GOT3 (cell line): ENCODE results near the gene GOLGA3.
"Not testable (repeated sequence)": the region's sequence is repeated elsewhere in the genome, so short reads cannot be mapped to it uniquely, and the experiment has no call there.

Source experiments
- DNase-seq: peaks from one replicate; lab custom pipeline; 2025; ENCODE audit warnings: mixed read lengths; lab: John Stamatoyannopoulos, UW

Gene GOLGA3

DNA sequence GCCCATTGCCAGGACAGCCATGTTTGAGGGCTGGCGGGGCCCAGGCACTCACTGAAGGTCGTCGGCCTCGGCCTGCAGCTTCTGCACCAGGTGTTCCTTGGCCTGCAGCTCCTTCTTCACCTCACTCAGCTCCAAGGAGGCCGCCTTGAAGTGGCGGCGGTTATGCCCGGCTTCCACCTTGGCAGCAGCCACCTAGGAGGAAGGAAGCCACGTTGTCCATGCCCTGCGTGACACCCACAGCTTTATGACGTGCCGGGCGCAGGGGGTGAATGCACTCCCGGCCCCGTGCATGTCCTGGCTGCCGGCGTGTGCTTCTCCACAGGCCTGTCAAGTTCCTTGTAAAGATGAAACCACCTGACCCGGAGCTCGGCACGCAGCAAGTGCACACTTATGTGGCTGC is 51.1 kb downstream of the GOLGA3 start:
- DNase-seq: no peak

DNA sequence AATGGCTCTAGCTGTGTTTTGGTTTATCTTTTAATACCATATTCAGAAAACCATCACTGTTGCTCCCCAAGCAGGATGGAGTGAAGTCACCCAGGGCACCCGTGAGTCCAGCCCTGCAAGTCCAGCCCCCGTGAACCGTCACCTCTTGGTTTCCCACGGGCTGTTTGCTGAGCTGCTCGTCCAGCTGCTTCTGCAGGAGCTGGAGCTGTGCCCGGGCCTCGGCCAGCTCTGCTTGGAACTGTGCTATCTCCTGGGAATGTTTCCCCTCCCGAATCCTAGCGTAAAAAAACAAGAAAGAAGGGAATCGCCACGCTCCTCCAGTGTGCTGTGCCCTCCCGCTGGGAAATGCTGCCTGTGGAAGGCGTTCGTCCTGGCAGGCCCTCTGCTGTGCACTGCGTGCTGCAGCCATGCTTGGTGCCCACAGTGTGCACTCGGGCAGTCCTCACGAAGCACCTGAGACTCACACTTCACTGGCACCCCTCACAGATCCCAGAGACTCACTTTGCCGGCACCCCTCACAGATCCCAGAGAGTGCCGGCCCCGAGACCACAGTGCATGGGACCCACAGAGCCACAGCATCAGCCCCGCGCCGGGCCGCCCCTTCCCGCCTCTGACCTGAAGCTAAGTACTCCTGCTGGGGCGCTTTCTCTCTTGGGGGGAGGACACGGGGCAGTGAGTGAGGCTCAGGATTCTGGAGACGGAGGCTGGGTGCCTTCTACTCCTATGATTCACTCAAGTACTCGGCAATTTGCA is 51.7 kb downstream of the GOLGA3 start:
- DNase-seq: no peak

DNA sequence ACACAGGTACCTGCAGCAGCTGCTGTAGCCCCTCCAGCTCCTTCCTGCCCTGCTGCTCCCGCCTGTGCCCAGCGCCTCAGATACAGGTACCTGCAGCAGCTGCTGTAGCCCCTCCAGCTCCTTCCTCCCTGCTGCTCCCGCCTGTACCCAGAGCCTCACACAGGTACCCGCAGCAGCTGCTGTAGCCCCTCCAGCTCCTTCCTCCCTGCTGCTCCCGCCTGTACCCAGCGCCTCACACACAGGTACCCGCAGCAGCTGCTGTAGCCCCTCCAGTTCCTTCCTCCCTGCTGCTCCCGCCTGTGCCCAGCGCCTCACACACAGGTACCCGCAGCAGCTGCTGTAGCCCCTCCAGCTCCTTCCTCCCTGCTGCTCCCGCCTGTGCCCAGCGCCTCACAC is 52.4 kb downstream of the GOLGA3 start:
- not testable (repeated sequence) for DNase-seq

DNA sequence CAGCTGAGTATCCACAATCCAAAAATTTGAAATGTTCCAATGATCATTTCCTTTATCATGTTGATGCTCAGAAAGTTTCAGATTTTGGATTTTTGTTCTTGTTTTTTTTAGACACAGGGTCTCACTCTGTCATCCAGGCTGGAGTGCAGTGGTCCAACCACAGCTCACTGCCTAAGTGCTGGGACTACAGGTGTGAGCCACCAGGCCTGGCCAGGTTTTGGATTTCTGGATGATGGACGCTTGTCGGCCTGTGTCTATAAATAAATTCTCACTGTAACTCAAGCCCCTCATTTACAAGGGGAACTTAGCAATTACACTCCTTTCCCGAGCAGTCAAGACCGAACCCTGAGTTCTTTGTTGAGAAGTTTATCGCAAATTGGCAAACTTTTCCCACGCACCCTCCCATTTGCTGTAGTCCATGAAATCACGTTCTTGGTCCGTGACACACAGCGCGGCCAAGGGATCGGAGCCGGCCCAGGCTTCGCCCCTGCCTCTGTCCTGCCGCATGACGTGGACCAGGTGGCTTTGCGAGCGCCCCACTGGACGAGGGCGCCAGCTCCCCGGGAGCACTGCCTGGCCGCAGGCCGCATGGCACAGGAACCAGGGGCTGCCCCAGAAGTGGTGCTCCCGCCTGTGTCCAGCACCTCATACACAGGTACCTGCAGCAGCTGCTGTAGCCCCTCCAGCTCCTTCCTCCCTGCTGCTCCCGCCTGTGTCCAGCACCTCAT is 53.0 kb downstream of the GOLGA3 start:
- no peak for DNase-seq

DNA sequence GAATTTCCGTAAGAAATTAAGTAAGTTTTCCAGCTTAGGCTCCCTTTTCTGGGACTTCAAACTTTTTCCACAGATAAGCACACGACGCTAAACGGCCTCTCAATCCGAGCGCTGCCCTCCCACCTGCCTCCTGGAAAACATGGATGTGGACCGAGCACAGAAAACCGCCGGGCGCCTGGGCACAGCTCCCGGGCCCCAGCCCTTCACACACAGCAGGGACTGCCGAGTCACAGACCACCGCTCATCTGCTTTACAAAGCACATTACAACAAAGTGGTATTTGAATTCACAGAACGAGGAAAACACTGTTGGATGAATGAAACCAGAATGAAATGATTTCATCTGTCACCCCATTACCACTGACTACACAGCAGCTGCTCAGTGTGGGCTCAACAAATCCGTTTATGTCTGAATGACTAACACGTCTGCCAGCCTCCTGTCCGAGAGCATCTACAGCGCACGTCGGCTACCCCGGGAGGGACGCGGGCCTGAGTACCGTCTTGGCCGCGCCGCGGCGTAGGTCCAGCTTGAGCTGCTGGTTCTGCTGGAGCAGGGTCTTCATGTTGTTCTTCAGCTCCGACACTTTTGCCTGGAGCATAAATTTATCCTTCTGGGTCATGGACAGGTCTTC is 53.9 kb downstream of the GOLGA3 start:
- DNase-seq: no peak

DNA sequence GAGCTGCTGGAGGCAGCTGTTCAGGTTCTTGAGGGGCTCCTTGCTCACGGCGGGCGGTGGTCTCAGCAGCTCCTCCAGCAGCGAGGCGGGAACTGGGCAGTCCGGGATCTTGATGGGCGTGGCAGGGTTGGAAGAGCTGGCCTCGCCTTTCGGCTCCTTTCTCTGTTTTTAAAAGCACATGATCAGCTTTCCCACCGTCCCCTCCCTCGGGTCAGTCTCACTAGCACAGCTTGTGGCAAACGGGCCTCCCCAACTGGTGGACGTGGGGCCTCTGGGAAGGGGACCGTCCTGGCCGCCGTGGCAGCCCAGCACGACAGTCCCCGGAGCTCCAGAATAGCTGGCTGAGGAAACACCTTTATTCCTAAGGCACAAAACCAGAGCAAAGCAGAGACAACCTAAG is 54.5 kb downstream of the GOLGA3 start:
- DNase-seq: no peak

DNA sequence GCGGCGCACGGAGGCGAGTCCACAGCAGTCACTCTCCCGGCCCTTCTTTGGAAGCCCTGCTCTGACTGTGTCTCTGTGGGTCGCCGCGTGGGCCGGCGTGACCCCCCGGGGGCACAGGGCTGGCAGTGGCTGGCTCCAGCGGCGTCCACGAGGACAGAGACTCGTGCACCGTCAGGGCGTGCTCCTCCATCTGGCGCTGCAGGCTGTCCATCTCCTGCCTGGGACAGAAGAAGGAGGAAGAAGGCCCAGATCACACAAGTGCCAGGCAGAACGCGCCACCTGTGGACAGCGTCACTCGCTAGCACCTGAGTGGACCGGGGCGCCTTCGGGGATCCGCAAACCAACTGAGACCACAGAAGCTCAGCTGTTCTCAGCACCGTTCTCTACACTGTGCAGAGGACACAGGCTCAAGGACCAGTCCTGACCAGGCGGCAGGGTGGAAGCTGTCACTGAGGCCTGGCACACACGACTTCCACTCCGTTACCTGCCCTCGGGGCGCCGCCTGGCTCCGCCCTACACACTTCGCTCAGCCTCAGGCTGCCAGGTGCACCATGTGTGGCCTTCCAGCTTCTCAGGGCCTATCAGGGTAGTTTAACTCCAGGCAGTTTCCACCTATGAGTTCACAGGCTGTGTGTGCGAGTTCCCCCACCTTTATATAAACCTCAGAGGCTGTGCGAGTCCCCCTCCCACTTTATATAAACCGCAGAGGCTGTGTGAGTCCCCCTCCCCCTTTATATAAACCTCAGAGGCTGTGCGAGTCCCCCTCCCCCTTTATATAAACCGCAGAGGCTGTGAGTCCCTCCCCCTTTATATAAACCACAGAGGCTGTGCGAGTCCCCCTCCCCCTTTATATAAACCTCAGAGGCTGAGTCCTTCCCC is 55.4 kb downstream of the GOLGA3 start:
- DNase-seq: no peak

DNA sequence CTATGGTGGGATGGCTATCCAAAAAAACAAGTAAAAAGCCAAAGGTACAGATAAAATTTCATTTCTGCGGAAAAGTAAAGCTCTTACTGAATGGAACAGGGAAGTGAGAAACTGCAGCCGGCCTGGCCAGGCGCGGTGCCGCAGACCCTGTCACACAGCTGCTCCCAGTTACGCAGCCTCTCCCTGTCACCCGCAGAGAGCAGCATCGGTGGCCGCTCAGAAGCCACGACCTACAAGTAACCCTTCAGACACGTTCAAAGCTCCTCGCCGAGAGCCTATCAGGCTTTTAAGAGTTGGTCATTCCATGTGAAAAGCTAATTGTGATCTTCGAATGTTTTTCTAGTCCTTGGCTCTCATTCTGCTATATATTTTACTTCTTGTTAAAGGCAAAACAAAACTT is 56.1 kb downstream of the GOLGA3 start:
- no peak for DNase-seq

DNA sequence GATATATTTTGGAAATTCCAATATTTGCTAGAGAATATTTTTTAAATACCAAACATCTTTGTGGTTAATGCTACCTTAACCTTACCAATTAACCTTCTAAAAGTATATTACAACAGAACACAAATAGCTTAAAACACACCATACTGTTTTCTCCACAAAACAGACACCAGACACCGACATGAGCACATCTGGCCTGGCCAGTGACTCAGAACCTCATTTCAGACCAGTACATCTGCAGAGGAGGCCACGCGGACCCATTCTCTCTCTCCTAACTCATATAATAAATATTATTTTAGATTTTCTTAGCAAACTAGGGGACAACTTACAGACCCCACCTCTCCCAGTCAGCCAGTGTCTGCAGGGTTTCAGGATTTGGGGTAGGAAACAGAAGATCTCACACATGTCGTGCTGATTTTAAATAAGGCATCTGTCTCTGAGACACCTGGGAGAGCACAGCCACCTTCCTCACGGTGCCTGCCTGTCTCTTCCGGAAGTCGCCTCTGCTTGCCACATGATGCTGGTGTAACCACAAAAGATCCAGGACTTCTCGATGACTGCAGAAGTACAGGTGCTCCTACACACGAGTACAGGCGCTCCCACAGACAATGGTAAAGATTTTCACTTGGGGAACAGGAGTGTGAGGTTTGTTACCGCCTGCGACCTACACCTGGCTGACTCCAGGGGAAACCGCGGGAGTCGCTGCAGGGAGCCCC is 57.4 kb downstream of the GOLGA3 start:
- DNase-seq: no peak

DNA sequence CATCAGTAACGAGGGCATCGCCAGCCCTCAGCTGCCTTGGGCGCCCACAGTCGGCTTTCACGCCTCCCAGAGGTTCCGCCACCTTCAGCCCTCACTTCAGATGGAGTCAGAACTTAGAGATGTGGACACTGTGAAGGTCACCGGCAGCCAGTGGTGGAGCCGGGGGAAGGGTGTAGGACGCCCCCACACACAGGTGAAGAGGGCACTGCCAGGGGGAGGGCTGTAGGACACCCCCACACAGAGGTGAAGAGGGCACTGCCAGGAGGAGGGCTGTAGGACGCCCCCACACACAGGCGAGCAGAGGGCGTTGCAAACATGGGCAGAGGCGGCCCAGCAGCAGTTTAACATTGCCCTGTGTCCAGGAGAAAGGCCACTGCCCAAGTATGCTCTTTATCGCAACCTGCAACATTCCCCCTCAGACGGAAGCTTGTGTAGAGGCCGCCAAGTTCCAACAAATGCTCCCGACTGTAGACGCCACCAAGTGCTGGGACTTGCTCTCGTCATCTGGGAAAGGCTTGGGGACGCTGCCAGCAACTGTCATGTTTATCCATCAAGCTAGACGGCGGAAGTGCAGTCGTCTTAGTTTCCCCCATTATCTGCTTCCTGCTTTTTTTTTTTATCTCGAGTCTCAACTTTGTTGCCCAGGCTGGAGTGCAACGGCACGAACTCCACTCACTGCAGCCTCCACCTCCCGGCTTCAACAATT is 62.1 kb downstream of the GOLGA3 start:
- no peak for DNase-seq

DNA sequence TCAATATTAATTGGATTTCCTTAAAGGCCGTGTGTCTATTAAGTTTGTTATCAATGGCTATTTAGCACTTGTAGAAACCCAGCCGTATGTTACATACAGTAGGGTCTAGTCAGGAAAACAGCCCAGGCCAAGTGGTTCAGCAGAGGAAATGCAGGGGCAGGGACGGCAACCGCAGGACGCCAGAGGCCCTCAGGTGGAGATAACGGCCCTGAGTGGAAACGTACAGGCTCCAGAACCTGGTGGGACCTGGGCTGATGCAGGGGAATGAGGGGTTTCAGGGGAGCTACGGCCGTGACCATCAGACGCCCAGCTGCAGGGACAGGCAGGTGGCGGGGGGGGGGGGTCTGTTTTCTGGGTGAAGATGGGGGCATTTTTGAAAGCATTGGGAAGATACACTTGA is 63.3 kb downstream of the GOLGA3 start:
- DNase-seq: no peak

DNA sequence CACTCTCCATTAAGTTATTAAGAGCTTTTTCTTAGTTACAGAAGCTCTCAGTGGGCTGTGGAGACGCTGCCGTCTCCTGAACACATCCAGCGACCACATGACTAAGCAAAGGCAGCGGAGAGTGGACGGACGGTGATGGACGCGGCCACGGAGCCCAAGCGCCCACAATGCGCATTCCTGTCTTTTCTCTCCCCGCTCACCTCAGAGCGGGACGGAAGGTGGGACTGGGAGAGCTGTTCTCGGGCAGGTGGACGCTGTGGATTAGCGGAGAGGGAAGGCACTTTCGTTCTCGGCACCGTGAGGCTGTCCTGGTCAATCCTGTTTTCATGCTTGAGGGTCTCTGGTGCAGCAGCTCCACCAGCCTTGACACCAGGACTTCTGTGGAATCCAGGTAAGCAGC is 64.4 kb downstream of the GOLGA3 start:
- DNase-seq: no peak

DNA sequence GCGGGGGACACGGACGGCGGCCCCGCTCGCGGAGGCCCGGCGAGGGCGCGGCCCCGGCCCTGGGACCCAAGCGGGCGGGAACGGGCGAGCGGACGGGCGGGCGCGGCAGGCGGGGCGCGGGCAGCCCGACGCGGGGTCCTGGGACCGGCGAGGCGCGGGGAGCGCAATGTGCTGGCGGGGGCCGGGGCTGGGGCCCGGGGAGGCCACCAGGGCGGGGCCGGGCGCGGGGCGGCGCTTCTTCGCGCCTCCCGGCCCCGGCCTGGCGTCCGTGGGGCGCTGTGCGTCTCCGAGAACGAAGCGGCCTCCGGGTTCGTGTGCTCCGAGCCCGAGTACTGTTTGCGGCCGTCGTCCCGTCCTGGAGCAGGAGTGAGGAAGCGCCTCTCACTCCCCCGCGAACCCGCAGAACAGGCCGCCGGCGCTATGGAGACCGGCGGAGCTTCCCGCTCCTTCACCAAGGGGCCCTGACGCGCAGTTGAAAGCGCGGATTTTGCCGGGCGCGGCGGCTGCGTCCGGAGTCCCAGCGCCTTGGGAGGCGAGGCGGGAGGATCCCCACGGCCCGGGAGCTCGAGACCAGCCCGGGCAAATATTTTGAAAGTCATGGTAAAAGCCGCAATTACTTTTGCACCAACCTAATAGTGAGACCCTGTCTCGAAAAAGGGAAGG is 66.6 kb downstream of the GOLGA3 start:
- peak; percentile 48 for DNase-seq

DNA sequence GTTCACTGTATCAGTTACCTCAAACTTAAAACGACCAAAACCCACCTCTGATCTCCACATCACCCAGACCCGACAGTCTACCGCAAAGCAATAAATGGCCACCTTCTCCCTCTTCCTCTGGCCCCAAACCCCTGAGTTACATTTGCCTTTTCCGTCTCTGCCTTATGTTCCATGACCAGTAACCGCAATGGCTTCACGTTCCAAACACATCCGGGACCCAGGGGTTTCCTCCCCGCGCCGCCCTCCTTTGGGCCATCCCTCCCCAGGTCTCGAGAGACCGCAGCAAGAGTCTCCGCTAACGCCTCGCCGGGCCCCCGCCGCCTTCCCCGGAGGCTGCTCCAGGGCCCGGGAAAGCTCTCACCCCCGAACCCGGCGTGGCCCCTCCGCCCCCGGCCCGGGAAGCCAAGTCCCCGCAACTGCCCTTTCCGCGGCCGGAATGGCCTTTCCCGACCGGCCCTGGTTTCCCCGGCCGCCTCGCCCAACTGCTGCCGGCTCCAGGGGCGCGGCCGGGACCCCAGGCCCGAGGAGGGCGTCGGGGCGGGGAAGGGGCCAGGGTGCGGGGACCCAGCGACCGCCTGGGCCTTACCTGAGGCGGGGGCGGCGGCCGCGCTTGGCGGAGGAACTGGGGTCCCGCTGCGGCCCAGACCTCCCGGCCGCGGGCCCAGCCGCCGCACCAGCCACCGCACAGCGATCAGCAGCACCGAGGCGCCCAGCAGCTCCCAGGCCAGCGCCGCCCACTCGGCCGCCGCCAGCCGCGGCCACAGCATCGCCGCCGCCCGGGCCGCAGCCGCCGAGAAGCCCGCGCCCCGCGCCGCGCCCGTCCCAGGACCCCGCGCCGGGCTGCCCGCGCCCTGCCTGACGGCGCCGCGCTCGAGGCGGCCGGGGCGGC is 67.4 kb downstream of the GOLGA3 start, which contains the start of gene ANKLE2:
ANKLE2 (minus strand) TSS at position 801 of the 889 bp plus-strand sequence; CDS start at position 767, 34 bp downstream.
- peak; percentile 24 for DNase-seq

DNA sequence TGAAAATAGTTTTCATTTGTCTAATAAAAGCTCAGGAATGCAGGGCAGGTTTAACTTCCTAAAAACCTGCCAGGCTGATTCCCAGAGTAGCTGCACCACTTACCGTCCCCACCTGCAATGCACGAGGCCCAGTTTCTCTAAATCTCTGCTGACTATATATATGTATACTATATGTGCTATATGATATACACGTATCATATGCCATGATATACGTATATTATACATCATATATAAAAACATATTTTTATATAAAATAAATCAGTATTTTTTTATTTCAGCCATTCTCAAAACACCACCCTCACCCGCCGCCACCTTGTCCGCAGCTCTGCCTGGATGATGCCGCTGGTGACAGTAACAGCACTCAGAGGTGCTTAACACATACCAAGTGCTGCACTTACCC is 69.3 kb downstream of the GOLGA3 start:
- DNase-seq: no peak

DNA sequence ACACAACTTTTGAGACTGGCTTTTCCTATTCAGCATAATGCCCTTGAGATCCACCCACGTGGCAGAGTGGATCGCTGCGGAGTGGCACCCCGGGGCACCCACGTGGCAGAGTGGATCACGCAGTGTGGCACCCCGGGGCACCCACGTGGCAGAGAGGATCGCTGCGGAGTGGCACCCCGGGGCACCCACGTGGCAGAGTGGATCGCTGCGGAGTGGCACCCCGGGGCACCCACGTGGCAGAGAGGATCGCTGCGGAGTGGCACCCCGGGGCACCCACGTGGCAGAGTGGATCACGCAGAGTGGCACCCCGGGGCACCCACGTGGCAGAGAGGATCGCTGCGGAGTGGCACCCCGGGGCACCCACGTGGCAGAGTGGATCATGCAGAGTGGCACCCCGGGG is 69.8 kb downstream of the GOLGA3 start:
- DNase-seq: not testable (repeated sequence)

DNA sequence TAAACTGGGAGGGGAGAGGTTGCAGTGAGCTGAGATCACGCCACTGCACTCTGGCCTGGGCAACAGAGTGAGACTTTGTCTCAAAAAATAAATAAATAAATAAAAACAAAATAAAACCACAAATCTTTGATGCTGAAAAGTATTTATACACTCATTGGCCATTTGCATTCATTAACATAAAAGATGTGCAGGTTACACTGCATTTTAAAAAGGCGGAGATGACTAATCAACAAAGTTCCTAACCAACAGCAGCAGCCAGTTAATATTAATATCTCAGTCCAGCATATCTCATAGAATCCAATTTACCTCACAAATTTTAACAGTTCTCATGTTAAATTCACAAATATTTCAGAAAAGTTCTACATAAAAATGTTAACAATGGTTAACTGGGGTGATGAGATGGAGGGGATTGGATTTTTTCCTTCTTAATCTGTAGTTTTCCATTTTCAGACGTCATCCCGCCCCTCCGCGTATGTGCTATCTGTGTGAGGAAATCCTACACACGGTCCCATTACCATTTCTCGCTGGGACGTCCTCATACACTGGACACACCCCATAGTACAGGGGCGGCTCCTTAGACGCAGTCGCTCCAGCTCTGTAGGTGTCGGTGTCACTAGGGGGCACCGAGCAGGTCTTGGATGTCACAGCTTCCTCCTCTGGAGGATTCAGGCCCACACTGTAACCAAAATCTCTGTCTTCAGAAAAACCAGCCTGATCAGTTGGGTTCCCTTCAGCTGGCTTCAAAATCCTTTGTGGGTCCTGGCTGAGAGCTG is 74.3 kb downstream of the GOLGA3 start:
- DNase-seq: no peak

DNA sequence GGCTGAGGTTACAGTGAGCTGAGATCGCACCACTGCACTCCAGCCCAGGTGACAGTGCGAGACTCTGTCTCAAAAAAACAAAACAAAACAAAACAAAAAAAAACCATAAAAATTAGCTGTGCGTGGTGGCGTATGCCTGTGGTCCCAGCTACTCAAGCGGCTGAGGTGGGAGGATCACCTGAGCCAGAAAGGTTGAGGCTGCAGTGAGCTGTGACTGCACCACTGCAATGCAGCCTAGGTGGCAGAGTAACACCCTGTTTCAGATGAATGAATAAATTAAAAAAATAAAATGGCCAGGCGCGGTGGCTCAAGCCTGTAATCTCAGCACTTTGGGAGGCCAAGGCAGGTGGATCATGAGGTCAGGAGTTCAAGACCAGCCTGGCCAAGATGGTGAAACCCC is 75.0 kb downstream of the GOLGA3 start:
- not testable (repeated sequence) for DNase-seq
